ENCODE data around the gene ELF4. TPM values are rescaled to one million over a fixed set of nuclear protein-coding genes. Genes with fewer than 3 reads are reported as not detected.

The ELF4 gene
- total RNA-seq, 3 donors from 2014 or later, result 26.3 to 65.0 (median 43.7) TPM

GRCh38 chrX:130034178-130034577, 76.1 kb downstream of the ELF4 start:
- Histone ChIP-seq H3K36me3 (ENCODE audit: low read depth) (no peaks in the 10 kb centered on the region), H3K9me3 (no peaks in the 10 kb centered on the region), H3K4me1 (ENCODE audit: low read depth) (no peaks in the 10 kb centered on the region), H3K4me3 (no peak overlapping the region)
- ATAC-seq, result no peak
- DNase-seq, result no peak
- intact Hi-C loops (cut with DNase I, micrococcal nuclease), result no loop called here
- TF ChIP-seq CTCF (IDR thresholded peaks at IDR 0.05), result no peak

GRCh38 chrX:130032552-130032951, 77.7 kb downstream of the ELF4 start:
- TF ChIP-seq CTCF (IDR thresholded peaks at IDR 0.05), result no peak
- ATAC-seq (no peak), DNase-seq (no peak)
- Histone ChIP-seq H3K9me3 (no peaks in the 10 kb centered on the region), H3K4me1 (ENCODE audit: low read depth) (no peaks in the 10 kb centered on the region), H3K4me3 (no peak overlapping the region), H3K36me3 (ENCODE audit: low read depth) (no peaks in the 10 kb centered on the region)
- intact Hi-C loops (cut with DNase I, micrococcal nuclease), result no loop called here

GRCh38 chrX:130030826-130031225, 79.5 kb downstream of the ELF4 start:
- Histone ChIP-seq H3K9me3 (no peaks in the 10 kb centered on the region), H3K4me1 (ENCODE audit: low read depth) (no peaks in the 10 kb centered on the region), H3K36me3 (ENCODE audit: low read depth) (no peaks in the 10 kb centered on the region), H3K4me3 (no peak overlapping the region)
- intact Hi-C loops (cut with DNase I, micrococcal nuclease), result no loop called here
- DNase-seq (no peak), ATAC-seq (no peak)
- TF ChIP-seq CTCF (IDR thresholded peaks at IDR 0.05), result no peak

GRCh38 chrX:130028196-130028595, 82.1 kb downstream of the ELF4 start:
- H3K4me1 ChIP-seq (ENCODE audit: low read depth), result no peaks in the 10 kb centered on the region
- ATAC-seq (peak; percentile 49), DNase-seq (peak in 2 of 3 donors; percentile 72 to 78)
- TF ChIP-seq CTCF (IDR thresholded peaks at IDR 0.05), result peak; percentile 44
- no peaks in the 10 kb centered on the region for H3K9me3 ChIP-seq
- no peak overlapping the region for H3K4me3 ChIP-seq
- intact Hi-C loops (cut with DNase I, micrococcal nuclease), result no loop called here
- no peaks in the 10 kb centered on the region for H3K36me3 ChIP-seq (ENCODE audit: low read depth)

GRCh38 chrX:130027569-130027968, 82.7 kb downstream of the ELF4 start:
- H3K4me3 ChIP-seq, result no peak overlapping the region
- TF ChIP-seq CTCF (IDR thresholded peaks at IDR 0.05), result no peak
- H3K4me1 ChIP-seq (ENCODE audit: low read depth), result no peaks in the 10 kb centered on the region
- intact Hi-C loops (cut with DNase I, micrococcal nuclease), result no loop called here
- no peaks in the 10 kb centered on the region for H3K36me3 ChIP-seq (ENCODE audit: low read depth)
- H3K9me3 ChIP-seq, result no peaks in the 10 kb centered on the region
- ATAC-seq (no peak), DNase-seq (no peak)

- no peak for DNase-seq
- ATAC-seq, result no peak
- intact Hi-C loops (cut with DNase I, micrococcal nuclease), result no loop called here
- Histone ChIP-seq H3K36me3 (ENCODE audit: low read depth) (no peaks in the 10 kb centered on the region), H3K4me3 (no peak overlapping the region), H3K9me3 (no peaks in the 10 kb centered on the region), H3K4me1 (ENCODE audit: low read depth) (no peaks in the 10 kb centered on the region)
- no peak for TF ChIP-seq CTCF (IDR thresholded peaks at IDR 0.05)
Measured at GRCh38 chrX:130025256-130025655, 85.0 kb downstream of the ELF4 start.

Data from mucosa of descending colon (tissue), 3 donors.